ENCODE measurements around the gene TMEM52. TPM values are rescaled to one million over a fixed set of nuclear protein-coding genes. Genes with fewer than 3 reads are reported as not detected.

Gene TMEM52
- total and polyA plus RNA-seq, 2 of the 13 experiments (the other 11 are each of a cell fraction or from before 2014, with no cell fraction given) = 13.2 to 18.7 TPM

DNA sequence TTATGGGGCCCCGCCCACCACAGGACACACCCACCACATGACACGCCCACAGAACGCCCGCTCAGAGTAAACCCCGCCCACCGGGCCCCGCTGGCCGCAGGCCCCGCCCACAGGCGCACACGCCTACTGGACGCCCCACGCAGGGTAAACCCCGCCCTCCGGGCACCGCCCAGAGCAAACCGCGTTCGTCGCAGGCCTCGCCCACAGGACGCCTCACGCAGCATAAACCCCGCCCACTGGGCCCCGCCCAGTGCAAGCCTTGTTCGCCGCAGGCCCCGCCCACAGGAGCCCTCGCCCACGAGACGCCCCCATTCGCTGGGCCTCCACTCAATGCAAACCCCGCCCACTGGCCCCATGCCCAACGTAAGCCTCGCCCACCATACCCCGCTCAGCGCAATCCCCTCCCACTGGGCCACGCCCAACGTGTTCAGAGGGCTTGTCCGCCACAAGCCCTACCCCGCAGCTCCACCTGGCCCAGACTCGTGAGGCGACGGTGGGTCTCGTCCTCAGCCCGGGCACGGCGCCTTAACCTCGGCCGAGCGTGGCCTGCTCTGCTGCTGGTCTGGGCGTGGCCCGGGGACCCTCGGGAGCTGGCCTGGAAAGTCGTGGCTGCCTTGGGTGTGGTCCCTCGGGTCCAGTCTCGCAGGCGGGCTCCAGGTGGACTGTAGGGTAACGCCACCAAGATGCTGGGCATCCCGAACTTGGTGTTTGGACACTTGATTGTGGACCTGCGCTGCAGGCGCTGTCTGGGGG, 401 bp upstream of the TMEM52 start (continued):
- TF ChIP-seq ZNF318 (CRISPR knock-in tag; IDR thresholded peaks at IDR 0.05) (no peak), POGK (CRISPR knock-in tag; conservative IDR thresholded peaks at IDR 0.05) (0 out of 2 replicates have a peak, but pooled peaks have one; percentile 49), ZSCAN29 (CRISPR knock-in tag; conservative IDR thresholded peaks at IDR 0.05) (no peak), HNRNPK (IDR thresholded peaks at IDR 0.05; ENCODE audit: low read depth, low read length, poor library complexity, severe bottlenecking) (peak; percentile 73), TARDBP (CRISPR knock-in tag; IDR thresholded peaks at IDR 0.05) (peak; percentile 45; the same call in 1 of the 2 replicates), RARA (CRISPR knock-in tag; IDR thresholded peaks at IDR 0.05) (0 out of 2 replicates have a peak, but pooled peaks have one; percentile 23), KLF15 (CRISPR knock-in tag; IDR thresholded peaks at IDR 0.05; ENCODE audit: borderline replicate concordance) (0 out of 2 replicates have a peak, but pooled peaks have one; percentile 50), TRIM22 (IDR thresholded peaks at IDR 0.05) (no peak), SCMH1 (CRISPR knock-in tag; IDR thresholded peaks at IDR 0.05; ENCODE audit: borderline replicate concordance) (no peak), ADNP (CRISPR knock-in tag; IDR thresholded peaks at IDR 0.05) (no peak)
- TF ChIP-seq, protein P1, sequence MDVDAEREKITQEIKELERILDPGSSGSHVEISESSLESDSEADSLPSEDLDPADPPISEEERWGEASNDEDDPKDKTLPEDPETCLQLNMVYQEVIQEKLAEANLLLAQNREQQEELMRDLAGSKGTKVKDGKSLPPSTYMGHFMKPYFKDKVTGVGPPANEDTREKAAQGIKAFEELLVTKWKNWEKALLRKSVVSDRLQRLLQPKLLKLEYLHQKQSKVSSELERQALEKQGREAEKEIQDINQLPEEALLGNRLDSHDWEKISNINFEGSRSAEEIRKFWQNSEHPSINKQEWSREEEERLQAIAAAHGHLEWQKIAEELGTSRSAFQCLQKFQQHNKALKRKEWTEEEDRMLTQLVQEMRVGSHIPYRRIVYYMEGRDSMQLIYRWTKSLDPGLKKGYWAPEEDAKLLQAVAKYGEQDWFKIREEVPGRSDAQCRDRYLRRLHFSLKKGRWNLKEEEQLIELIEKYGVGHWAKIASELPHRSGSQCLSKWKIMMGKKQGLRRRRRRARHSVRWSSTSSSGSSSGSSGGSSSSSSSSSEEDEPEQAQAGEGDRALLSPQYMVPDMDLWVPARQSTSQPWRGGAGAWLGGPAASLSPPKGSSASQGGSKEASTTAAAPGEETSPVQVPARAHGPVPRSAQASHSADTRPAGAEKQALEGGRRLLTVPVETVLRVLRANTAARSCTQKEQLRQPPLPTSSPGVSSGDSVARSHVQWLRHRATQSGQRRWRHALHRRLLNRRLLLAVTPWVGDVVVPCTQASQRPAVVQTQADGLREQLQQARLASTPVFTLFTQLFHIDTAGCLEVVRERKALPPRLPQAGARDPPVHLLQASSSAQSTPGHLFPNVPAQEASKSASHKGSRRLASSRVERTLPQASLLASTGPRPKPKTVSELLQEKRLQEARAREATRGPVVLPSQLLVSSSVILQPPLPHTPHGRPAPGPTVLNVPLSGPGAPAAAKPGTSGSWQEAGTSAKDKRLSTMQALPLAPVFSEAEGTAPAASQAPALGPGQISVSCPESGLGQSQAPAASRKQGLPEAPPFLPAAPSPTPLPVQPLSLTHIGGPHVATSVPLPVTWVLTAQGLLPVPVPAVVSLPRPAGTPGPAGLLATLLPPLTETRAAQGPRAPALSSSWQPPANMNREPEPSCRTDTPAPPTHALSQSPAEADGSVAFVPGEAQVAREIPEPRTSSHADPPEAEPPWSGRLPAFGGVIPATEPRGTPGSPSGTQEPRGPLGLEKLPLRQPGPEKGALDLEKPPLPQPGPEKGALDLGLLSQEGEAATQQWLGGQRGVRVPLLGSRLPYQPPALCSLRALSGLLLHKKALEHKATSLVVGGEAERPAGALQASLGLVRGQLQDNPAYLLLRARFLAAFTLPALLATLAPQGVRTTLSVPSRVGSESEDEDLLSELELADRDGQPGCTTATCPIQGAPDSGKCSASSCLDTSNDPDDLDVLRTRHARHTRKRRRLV (CRISPR knock-in tag; IDR thresholded peaks at IDR 0.05) = 0 out of 2 replicates have a peak, but pooled peaks have one; percentile 67
